Measurements from ENCODE around the gene OR56B4.

- TF ChIP-seq POLR2AphosphoS5 (IDR thresholded peaks at IDR 0.05) (no peak), CTCF (IDR thresholded peaks at IDR 0.05) (no peak), EP300 (IDR thresholded peaks at IDR 0.05) (no peak)
Measured at GRCh38 chr11:6127881-6128280, 20.4 kb downstream of the OR56B4 start.
